HG02970 (cell line): ENCODE results near the gene FGFBP3.

ENCODE experiments used
- ATAC-seq: cut with Tn5 transposase; IDR thresholded peaks from one replicate; pipeline ENCODE4 v1.9.1; 2021; ENCODE audit warnings: mild to moderate bottlenecking, moderate library complexity, moderate number of reproducible peaks; ENCODE audit not compliant: unreplicated experiment, low FRiP score

FGFBP3 gene, protein sequence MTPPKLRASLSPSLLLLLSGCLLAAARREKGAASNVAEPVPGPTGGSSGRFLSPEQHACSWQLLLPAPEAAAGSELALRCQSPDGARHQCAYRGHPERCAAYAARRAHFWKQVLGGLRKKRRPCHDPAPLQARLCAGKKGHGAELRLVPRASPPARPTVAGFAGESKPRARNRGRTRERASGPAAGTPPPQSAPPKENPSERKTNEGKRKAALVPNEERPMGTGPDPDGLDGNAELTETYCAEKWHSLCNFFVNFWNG

DNA sequence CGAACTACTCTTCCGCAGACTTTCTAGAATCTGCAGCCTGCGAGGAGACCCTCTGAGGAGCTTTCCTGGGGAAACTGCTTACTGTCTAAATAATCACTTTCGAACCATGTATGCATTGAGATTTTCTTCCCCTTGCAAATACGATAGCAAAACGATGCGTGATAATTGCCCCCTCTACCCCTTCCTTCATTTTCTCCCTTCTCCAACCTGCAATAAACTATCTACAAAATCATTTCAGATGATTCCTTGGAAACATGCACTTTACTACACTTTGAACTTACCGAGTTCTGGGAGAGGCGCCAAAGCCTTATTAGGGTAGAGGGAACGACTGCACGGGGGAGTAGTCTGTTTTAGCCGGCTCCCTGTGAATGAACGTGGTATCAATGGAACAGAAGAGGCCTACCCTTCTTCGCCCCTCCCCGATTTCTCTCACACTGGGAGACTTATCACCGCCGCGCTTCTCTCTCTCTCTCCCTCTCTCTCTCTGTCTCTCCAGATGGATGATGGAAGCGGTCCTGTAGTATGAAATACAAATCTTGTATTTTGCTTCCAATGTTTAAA lies at the start of gene FGFBP3:
FGFBP3 (minus strand) TSS at position 370 of the 561 bp plus-strand sequence. CDS start 517 bp downstream, outside the sequence.
- no peak for ATAC-seq

GRCh38 chr10:91957091-91957490 lies 47.8 kb upstream of the FGFBP3 start:
- ATAC-seq = no peak

- no peak for ATAC-seq
Observed at GRCh38 chr10:91955114-91955513, 45.8 kb upstream of the FGFBP3 start.

DNA sequence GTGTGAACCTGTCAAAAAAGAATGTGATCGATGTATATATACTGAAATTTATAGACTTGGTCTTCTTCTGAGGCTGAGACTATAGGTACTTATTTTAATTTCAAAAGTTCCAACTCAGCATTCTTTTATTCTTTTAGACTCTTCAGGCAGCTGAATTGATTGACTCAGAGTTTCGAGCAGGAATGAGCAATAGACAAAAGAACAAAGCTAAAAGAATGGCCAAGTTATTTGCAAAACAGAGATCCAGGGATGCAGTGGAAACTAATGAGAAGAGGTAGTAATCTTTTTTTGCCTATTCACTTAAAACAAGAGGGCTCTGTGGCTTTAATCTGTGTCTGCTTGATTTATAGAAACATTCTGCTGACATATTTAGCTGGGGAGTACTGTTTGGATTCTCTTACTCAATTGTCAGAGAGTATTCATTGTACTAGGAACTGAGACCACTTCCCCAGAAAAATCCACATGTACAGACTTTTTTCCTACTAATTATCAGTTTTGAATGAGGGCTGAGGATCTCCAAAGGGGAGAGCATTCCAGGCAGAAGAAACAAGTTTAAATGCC lies 44.4 kb upstream of the FGFBP3 start:
- ATAC-seq = no peak

DNA sequence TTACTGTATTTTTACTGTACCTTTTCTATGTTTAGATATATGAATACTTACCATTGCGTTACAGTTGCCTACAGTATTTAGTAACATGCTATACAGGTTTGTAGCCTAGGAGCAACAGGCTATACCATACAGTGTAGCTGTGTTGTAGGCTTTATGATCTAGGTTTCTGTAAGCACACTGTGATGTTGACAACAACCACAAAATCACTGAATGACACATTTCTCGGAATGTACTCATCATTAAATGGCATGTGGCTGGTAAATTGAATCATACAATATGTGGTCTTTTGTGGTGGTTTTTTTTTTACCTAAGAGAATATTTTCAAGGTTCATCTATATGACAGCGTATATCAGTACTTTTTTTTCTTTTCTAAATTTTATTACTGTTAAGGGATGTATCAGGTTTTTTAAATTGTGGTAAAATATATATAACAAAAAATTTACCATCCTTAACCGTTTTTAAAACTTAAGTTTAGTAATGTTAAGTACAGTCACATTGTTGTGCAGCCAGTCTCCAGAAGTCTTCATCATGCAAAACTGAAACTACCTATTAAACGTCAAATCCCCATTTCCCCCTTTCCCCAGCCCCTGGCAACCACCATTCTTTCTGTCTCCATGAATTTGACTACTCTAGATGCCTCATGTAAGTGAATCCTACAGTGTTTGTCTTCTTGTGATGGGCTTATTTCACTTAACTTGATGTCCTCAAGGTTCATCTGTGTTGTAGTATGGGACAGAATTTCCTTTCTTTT lies 35.8 kb upstream of the FGFBP3 start:
- no peak for ATAC-seq

GRCh38 chr10:91941426-91941825 lies 32.1 kb upstream of the FGFBP3 start:
- no peak for ATAC-seq

GRCh38 chr10:91939653-91940052 lies 30.4 kb upstream of the FGFBP3 start:
- no peak for ATAC-seq

DNA sequence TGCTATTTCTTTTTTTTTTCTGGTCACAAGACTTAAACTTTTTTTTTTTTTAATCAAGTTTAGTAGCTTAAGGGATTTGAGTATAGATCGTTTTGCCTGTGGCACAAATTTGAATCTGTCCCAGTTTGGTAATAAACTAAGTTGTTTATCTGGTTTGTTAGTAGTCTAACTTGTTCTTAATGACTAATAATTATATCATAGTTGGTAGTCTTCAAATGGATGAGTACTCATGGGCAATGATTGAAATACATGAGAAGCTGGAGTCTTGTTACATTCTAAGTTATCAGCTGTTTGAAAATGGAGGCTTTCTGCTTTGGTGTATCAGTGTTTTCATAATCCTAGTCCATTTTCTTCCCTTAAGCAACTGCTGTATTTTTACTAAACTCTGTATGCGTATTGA lies 26.6 kb upstream of the FGFBP3 start:
- ATAC-seq = no peak

- no peak for ATAC-seq
Observed at GRCh38 chr10:91932737-91933136, 23.5 kb upstream of the FGFBP3 start.

DNA sequence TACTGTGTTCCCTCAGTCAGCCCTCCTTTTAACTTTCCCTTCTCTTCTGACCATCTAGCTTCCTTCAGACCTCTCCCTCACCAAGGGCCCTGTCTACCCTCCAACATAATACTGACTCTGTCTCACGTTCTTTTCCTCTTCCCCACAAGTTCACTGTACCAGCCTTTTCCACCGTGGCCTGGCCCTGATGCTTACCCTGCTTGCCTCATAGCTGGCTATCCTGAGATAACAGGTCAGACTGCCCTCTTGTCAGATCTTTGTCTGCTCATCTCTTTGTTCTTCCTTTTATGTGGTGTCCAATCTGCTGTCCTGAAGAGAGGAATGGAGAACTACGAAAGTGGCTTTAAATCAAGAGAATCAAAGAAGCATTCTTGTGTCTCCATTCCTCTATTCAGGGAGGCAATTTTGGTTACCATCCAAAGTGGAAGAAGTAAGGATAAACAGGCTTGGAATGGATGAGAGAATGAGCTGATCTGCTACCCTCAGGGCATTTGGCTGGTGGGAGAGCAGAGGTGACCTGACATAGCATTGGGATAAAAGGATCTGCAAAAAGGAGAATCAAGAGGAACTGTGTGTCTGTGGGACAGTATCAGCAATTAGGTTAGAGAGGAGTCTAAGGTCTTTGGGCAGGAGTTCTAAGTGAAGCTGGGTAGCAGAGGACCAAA lies 22.4 kb upstream of the FGFBP3 start:
- no peak for ATAC-seq

GRCh38 chr10:91930939-91931338 lies 21.7 kb upstream of the FGFBP3 start:
- ATAC-seq = no peak

GRCh38 chr10:91925022-91925320 lies 15.7 kb upstream of the FGFBP3 start:
- no peak for ATAC-seq

- ATAC-seq = no peak
Observed at GRCh38 chr10:91924212-91925021, 15.1 kb upstream of the FGFBP3 start.

DNA sequence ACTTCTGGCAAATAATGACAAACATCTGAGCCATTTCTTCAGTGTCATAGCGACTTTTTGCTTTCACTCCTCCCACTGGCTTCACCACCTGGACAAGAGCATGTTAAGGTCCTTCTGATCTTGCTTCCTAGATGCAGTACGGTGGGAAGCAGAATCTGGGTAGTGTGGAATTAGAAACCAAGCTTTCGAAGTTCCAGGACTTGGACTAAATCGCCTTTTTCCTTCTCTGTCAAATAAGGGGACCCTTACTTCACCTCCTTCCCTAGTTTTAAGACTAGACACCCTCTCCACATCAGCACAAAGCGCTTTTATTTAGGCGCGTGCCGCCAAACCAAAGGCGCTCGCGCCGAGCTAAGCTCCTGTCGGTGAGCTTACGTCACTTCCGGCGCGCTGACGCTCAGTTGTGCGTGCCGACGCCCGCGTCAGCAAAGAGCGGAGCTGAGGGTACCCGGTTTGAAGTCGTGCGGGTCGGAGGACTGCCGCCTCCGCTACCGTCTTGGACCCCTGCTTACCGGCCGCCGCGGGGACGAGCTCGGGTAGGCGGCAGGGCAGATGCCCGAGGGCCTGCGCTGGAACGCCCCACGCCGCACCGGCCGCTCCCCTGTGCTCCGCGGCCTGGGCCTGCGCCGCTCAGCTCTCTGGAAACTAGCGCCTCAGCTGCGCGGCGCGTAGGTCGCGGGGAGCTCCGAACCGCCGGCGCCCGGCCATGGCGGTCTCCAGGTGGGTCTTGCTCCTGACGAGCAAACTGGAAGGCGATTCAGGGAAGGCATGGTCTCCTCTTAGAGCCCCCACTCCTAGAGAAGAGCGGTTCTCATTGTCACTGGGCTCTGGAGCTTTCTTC lies 14.3 kb upstream of the FGFBP3 start, which contains the start of gene BTAF1:
BTAF1 (plus strand) TSS at position 400 of the 841 bp plus-strand sequence; CDS start at position 707, 307 bp downstream.
- ATAC-seq = peak; percentile 96

GRCh38 chr10:91919651-91920050 lies 10.4 kb upstream of the FGFBP3 start:
- no peak for ATAC-seq

GRCh38 chr10:91910467-91910866 lies 1.2 kb upstream of the FGFBP3 start:
- ATAC-seq = no peak

- ATAC-seq = peak; percentile 77
Observed at GRCh38 chr10:91908337-91909116, 759 bp downstream of the FGFBP3 start.

DNA sequence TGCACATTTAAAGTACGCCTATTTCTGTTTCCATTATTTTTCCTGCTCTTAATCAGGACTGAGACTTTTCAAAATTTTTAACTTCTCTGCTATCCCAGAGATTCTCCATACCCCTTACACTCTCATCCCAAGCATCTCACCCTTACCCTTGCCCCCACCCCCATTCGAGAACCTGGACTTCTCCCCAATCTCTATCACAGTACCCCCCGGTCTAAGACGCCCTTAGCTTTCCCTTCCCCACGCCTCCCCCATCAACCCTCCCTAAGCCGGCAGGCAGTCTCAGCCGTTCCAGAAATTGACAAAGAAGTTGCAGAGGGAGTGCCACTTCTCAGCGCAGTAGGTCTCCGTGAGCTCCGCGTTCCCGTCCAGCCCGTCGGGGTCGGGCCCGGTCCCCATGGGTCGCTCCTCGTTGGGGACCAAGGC lies 1.4 kb downstream of the FGFBP3 start:
- no peak for ATAC-seq
